ENCODE results near the gene SIVA1.

GRCh38 chr14:104776961-104777807 is 24.2 kb downstream of the SIVA1 start:
- no peak for TF ChIP-seq POLR2A (IDR thresholded peaks at IDR 0.05)
- TF ChIP-seq CTCF (IDR thresholded peaks at IDR 0.05), result no peak
- TF ChIP-seq POLR2AphosphoS5 (IDR thresholded peaks at IDR 0.05), result no peak

Data from transverse colon (tissue), 4 donors.